ENCODE measurements around the gene SF3B4. TPM values are rescaled to one million over a fixed set of nuclear protein-coding genes. Genes with fewer than 3 reads are reported as not detected.

SF3B4 gene
- total and polyA plus RNA-seq, 2 of the 13 experiments (the other 11 are each of a cell fraction or from before 2014, with no cell fraction given): 13.8 to 14.8 TPM

- TF ChIP-seq HNF1A (IDR thresholded peaks at IDR 0.05; ENCODE audit: low read depth) (no peak), HNF1A (CRISPR knock-in tag; IDR thresholded peaks at IDR 0.05; ENCODE audit: borderline replicate concordance) (no peak), KAT7 (CRISPR knock-in tag; IDR thresholded peaks at IDR 0.05; ENCODE audit: borderline replicate concordance) (no peak), ZNF646 (CRISPR knock-in tag; IDR thresholded peaks at IDR 0.05) (no peak), ZFX (CRISPR knock-in tag; IDR thresholded peaks at IDR 0.05; ENCODE audit: low read depth) (peak; percentile 45), HNF4A (CRISPR knock-in tag; IDR thresholded peaks at IDR 0.05) (no peak), ZNF430 (CRISPR knock-in tag; IDR thresholded peaks at IDR 0.05) (0 out of 2 replicates have a peak, but pooled peaks have one; percentile 4), NRL (CRISPR knock-in tag; IDR thresholded peaks at IDR 0.05; ENCODE audit: borderline replicate concordance) (no peak), ZNF34 (CRISPR knock-in tag; IDR thresholded peaks at IDR 0.05; ENCODE audit: borderline replicate concordance) (no peak), THAP9 (CRISPR knock-in tag; IDR thresholded peaks at IDR 0.05; ENCODE audit: borderline replicate concordance) (no peak), ZNF501 (CRISPR knock-in tag; IDR thresholded peaks at IDR 0.05) (no peak), KAT8 (CRISPR knock-in tag; IDR thresholded peaks at IDR 0.05) (no peak), ZNF724P (CRISPR knock-in tag; IDR thresholded peaks at IDR 0.05; ENCODE audit: borderline replicate concordance) (peak; percentile 22; the same call in 1 of the 2 replicates), POLR2AphosphoS2 (IDR thresholded peaks at IDR 0.05; ENCODE audit: low read depth, low read length) (peak; percentile 35), ZNF331 (CRISPR knock-in tag; IDR thresholded peaks at IDR 0.05) (no peak)
Measured at GRCh38 chr1:149887456-149888246, 40.0 kb downstream of the SF3B4 start (continued).

Measured in HepG2 (cell line).